Measurements from ENCODE around the gene ANKRD52.

ANKRD52 gene

GRCh38 chr12:56248711-56249110, 9.5 kb downstream of the ANKRD52 start:
- Histone ChIP-seq H2AFZ (ENCODE audit: low read length) (no peak overlapping the region), H3K36me3 (ENCODE audit: insufficient read depth, low read length) (peaks cover 66% of the 10 kb centered on the region; the same call in 1 of the 2 replicates), H3K9me3 (ENCODE audit: insufficient read depth, low read depth, low read length) (no peaks in the 10 kb centered on the region), H3K4me3 (ENCODE audit: low read length, poor library complexity, severe bottlenecking) (no peak overlapping the region), H4K20me1 (ENCODE audit: insufficient read depth, low read length, poor library complexity, severe bottlenecking) (no peaks in the 10 kb centered on the region), H3K79me2 (ENCODE audit: insufficient read depth, low read length) (no peaks in the 10 kb centered on the region), H3K27me3 (ENCODE audit: insufficient read depth, low read length, poor library complexity, severe bottlenecking) (no peaks in the 10 kb centered on the region), H3K4me2 (ENCODE audit: low read depth, low read length, poor library complexity, severe bottlenecking) (no peak overlapping the region), H3K4me1 (ENCODE audit: insufficient read depth, low read length, poor library complexity, severe bottlenecking) (no peaks in the 10 kb centered on the region), H3K9me2 (replicated peaks; ENCODE audit: low read depth, low read length) (no peaks in the 10 kb centered on the region), H3K9ac (ENCODE audit: low read depth, low read length, poor library complexity, severe bottlenecking) (no peak overlapping the region), H3F3A (ENCODE audit: low read depth) (no peaks in the 10 kb centered on the region)
- TF ChIP-seq EZH2phosphoT487 (IDR thresholded peaks at IDR 0.05; ENCODE audit: borderline replicate concordance) (no peak), CTCF (conservative IDR thresholded peaks at IDR 0.05; ENCODE audit: low read length) (no peak)

GRCh38 chr12:56247923-56248322, 10.3 kb downstream of the ANKRD52 start:
- peaks cover 66% of the 10 kb centered on the region; the same call in 1 of the 2 replicates for H3K36me3 ChIP-seq (ENCODE audit: insufficient read depth, low read length)
- no peak overlapping the region for H2AFZ ChIP-seq (ENCODE audit: low read length)
- no peaks in the 10 kb centered on the region for H3F3A ChIP-seq (ENCODE audit: low read depth)
- no peak overlapping the region for H3K4me3 ChIP-seq (ENCODE audit: low read length, poor library complexity, severe bottlenecking)
- no peaks in the 10 kb centered on the region for H3K4me1 ChIP-seq (ENCODE audit: insufficient read depth, low read length, poor library complexity, severe bottlenecking)
- TF ChIP-seq EZH2phosphoT487 (IDR thresholded peaks at IDR 0.05; ENCODE audit: borderline replicate concordance) (no peak), CTCF (conservative IDR thresholded peaks at IDR 0.05; ENCODE audit: low read length) (no peak)
- no peak overlapping the region for H3K4me2 ChIP-seq (ENCODE audit: low read depth, low read length, poor library complexity, severe bottlenecking)
- H3K9me2 ChIP-seq (replicated peaks; ENCODE audit: low read depth, low read length), result no peaks in the 10 kb centered on the region
- no peak overlapping the region for H3K9ac ChIP-seq (ENCODE audit: low read depth, low read length, poor library complexity, severe bottlenecking)
- H3K9me3 ChIP-seq (ENCODE audit: insufficient read depth, low read depth, low read length), result no peaks in the 10 kb centered on the region
- no peaks in the 10 kb centered on the region for H3K79me2 ChIP-seq (ENCODE audit: insufficient read depth, low read length)
- no peaks in the 10 kb centered on the region for H3K27me3 ChIP-seq (ENCODE audit: insufficient read depth, low read length, poor library complexity, severe bottlenecking)
- no peaks in the 10 kb centered on the region for H4K20me1 ChIP-seq (ENCODE audit: insufficient read depth, low read length, poor library complexity, severe bottlenecking)

- Histone ChIP-seq H3K4me1 (ENCODE audit: insufficient read depth, low read length, poor library complexity, severe bottlenecking) (no peaks in the 10 kb centered on the region), H4K20me1 (ENCODE audit: insufficient read depth, low read length, poor library complexity, severe bottlenecking) (no peaks in the 10 kb centered on the region), H3K4me2 (ENCODE audit: low read depth, low read length, poor library complexity, severe bottlenecking) (no peak overlapping the region), H3K27me3 (ENCODE audit: insufficient read depth, low read length, poor library complexity, severe bottlenecking) (no peaks in the 10 kb centered on the region), H3K79me2 (ENCODE audit: insufficient read depth, low read length) (no peaks in the 10 kb centered on the region), H3K9ac (ENCODE audit: low read depth, low read length, poor library complexity, severe bottlenecking) (no peak overlapping the region), H2AFZ (ENCODE audit: low read length) (no peak overlapping the region), H3K9me2 (replicated peaks; ENCODE audit: low read depth, low read length) (no peaks in the 10 kb centered on the region), H3K4me3 (ENCODE audit: low read length, poor library complexity, severe bottlenecking) (no peak overlapping the region), H3K36me3 (ENCODE audit: insufficient read depth, low read length) (peaks cover 72% of the 10 kb centered on the region; the same call in 1 of the 2 replicates), H3F3A (ENCODE audit: low read depth) (no peaks in the 10 kb centered on the region), H3K9me3 (ENCODE audit: insufficient read depth, low read depth, low read length) (no peaks in the 10 kb centered on the region)
- TF ChIP-seq CTCF (conservative IDR thresholded peaks at IDR 0.05; ENCODE audit: low read length) (no peak), EZH2phosphoT487 (IDR thresholded peaks at IDR 0.05; ENCODE audit: borderline replicate concordance) (no peak)
These were observed 13.7 kb downstream of the ANKRD52 start for GRCh38 chr12:56244494-56244893.
